ENCODE results near the gene CENPM. TPM values are rescaled to one million over a fixed set of nuclear protein-coding genes. Genes with fewer than 3 reads are reported as not detected.
A peak's percentile ranks its signal among the peaks of the same experiment; 100 is the strongest.

CENPM gene
- total RNA-seq, 1 experiment from 2014 or later, result 39.8 TPM

GRCh38 chr22:41920271-41920976, 26.5 kb downstream of the CENPM start:
- TF ChIP-seq POLR2AphosphoS5 (IDR thresholded peaks at IDR 0.05; ENCODE audit: low read depth, low read length) (no peak), SIN3A (IDR thresholded peaks at IDR 0.05; ENCODE audit: borderline replicate concordance, insufficient read depth, low read depth, low read length) (no peak), REST (IDR thresholded peaks at IDR 0.05; ENCODE audit: insufficient read depth in 1 of 2, low read depth in 2 of 2, low read length in 1 of 2) (no peak), TCF7L2 (IDR thresholded peaks at IDR 0.05; ENCODE audit: low read depth, low read length) (no peak)
- Histone ChIP-seq H3K36me3 (ENCODE audit: control insufficient read depth, insufficient read depth, low read length) (no peaks in the 10 kb centered on the region), H3K9me3 (ENCODE audit: control insufficient read depth, insufficient read depth, low read depth, low read length) (no peaks in the 10 kb centered on the region), H3K27me3 (ENCODE audit: control insufficient read depth, insufficient read depth, low read length) (no peaks in the 10 kb centered on the region; the same call in 1 of the 2 replicates), H3K4me1 (ENCODE audit: control insufficient read depth, insufficient read depth, low read length) (no peaks in the 10 kb centered on the region; the same call in 1 of the 2 replicates), H3K4me3 (ENCODE audit: low read depth in 2 of 2, low read length in 2 of 2) (no peak overlapping the region), H3K27ac (ENCODE audit: low read length) (no peak overlapping the region)
- in situ Hi-C loops (cut with HindIII; ENCODE audit: low pct_unique_long_range_greater_than_20kb, low sequenced_read_pairs), result no loop called here
- ATAC-seq (no peak), DNase-seq (ENCODE audit: low read depth, low spot score) (no peak)
- intact Hi-C loops (cut with micrococcal nuclease; ENCODE audit: unreplicated experiment), result no loop called here
- POLR2A ChIA-PET, result no interaction called here
- no TSS peak for BruUV-seq (replicated peaks)
- CTCF ChIA-PET, result no interaction called here

GRCh38 chr22:41919357-41920224, 27.4 kb downstream of the CENPM start:
- in situ Hi-C loops (cut with HindIII; ENCODE audit: low pct_unique_long_range_greater_than_20kb, low sequenced_read_pairs), result no loop called here
- ATAC-seq (peak; percentile 75), DNase-seq (ENCODE audit: low read depth, low spot score) (no peak)
- H3K27me3 ChIP-seq (ENCODE audit: control insufficient read depth, insufficient read depth, low read length), result no peaks in the 10 kb centered on the region
- H3K4me3 ChIP-seq (ENCODE audit: low read depth in 2 of 2, low read length in 2 of 2), result peak overlapping the region; percentile 37 to 53
- intact Hi-C loops (cut with micrococcal nuclease; ENCODE audit: unreplicated experiment), result no loop called here
- CTCF ChIA-PET, result no interaction called here
- H3K36me3 ChIP-seq (ENCODE audit: control insufficient read depth, insufficient read depth, low read length), result no peaks in the 10 kb centered on the region
- no peak for TF ChIP-seq POLR2AphosphoS5 (IDR thresholded peaks at IDR 0.05; ENCODE audit: low read depth, low read length)
- TF ChIP-seq REST (IDR thresholded peaks at IDR 0.05; ENCODE audit: insufficient read depth in 1 of 2, low read depth in 2 of 2, low read length in 1 of 2), result no peak
- TF ChIP-seq SIN3A (IDR thresholded peaks at IDR 0.05; ENCODE audit: borderline replicate concordance, insufficient read depth, low read depth, low read length), result no peak
- no peak for TF ChIP-seq TCF7L2 (IDR thresholded peaks at IDR 0.05; ENCODE audit: low read depth, low read length)
- TF ChIP-seq CTCF (IDR thresholded peaks at IDR 0.05), result no peak
- no peak overlapping the region for H3K27ac ChIP-seq (ENCODE audit: low read length)
- no peaks in the 10 kb centered on the region; the same call in 1 of the 2 replicates for H3K4me1 ChIP-seq (ENCODE audit: control insufficient read depth, insufficient read depth, low read length)
- POLR2A ChIA-PET, result no interaction called here
- H3K9me3 ChIP-seq (ENCODE audit: control insufficient read depth, insufficient read depth, low read depth, low read length), result no peaks in the 10 kb centered on the region
- no TSS peak for BruUV-seq (replicated peaks)

All from Panc1 (cell line).